Left lung (tissue), 10 donors: Measurements from ENCODE around the gene CST9L. TPM values are rescaled to one million over a fixed set of nuclear protein-coding genes. Genes with fewer than 3 reads are reported as not detected.

Experiments
- ATAC-seq: fragments of 200-7000 bp; cut with Tn5 transposase; one replicate; pipeline ENCODE4 v1.9.1; 2020; ENCODE audit warnings: moderate library complexity
- DNase-seq, 4 donors: peaks; one replicate each; pipeline ENCODE4 v3.0.0-alpha.2; 2013 to 2020
- H3K27ac ChIP-seq, 2 donors: fragments of 200-600 bp; sonication (generic) in 1 of 2; one replicate each; pipeline versions ENCODE4 v1.5.0 to v1.8.0; 2020 to 2021
- H3K27me3 ChIP-seq, 2 donors: fragments of 200-600 bp; sonication (generic) in 1 of 2; one replicate each; pipeline versions ENCODE4 v1.5.0 to v1.8.0; 2020 to 2021
- H3K36me3 ChIP-seq, 2 donors: fragments of 200-600 bp; sonication (generic) in 1 of 2; one replicate each; pipeline versions ENCODE4 v1.5.0 to v1.8.0; 2020 to 2021
- H3K4me1 ChIP-seq, 2 donors: fragments of 200-600 bp; one replicate each; pipeline ENCODE4 v1.8.0; 2021
- H3K4me3 ChIP-seq, 2 donors: fragments of 200-600 bp; sonication (generic) in 1 of 2; one replicate each; pipeline versions ENCODE4 v1.5.0 to v1.8.0; 2020 to 2021; ENCODE audit warnings: mild to moderate bottlenecking in 1 of 2
- H3K9me3 ChIP-seq, 2 donors: fragments of 200-600 bp; sonication (generic) in 1 of 2; one replicate each; pipeline versions ENCODE4 v1.5.0 to v1.8.0; 2020 to 2021
- intact Hi-C, 2 donors: fragments of 100-400 bp; cut with DNase I; formaldehyde crosslinking; loops; one replicate each; pipeline versions ENCODE4 v1.11.2 to v1.14.2; 2022
- polyA plus RNA-seq, 6 donors: library from polyadenylated mRNA; unstranded; fragments of 120-200 nt; gene quantifications; one replicate each; pipeline ENCODE4 v1.2.1, GENCODE V29; 2013; ENCODE audit not compliant: insufficient read length in 6 of 6
- total RNA-seq, 2 donors: library from RNA; stranded (reverse); fragmentation: NEBNext Ultra II Directional; extraction: Animal tissue kit (Norgen Biotek cat#: 25700); gene quantifications; one replicate each; pipeline ENCODE4 v1.2.1, GENCODE V29; 2021
- TF ChIP-seq, protein P1 (sequence below), 2 donors: fragments of 200-600 bp; sonication (generic) in 1 of 2; IDR thresholded peaks; one replicate each; pipeline versions ENCODE4 v1.5.0 to v1.8.0; 2021; ENCODE audit warnings: antibody characterized with exemption in 2 of 2
- donor health status: DM: no; HTN: yes; CAD: no.
- donor health status: DM: no; HTN: no; CAD: no.

Gene CST9L
- total and polyA plus RNA-seq, 8 donors = not detected

DNA sequence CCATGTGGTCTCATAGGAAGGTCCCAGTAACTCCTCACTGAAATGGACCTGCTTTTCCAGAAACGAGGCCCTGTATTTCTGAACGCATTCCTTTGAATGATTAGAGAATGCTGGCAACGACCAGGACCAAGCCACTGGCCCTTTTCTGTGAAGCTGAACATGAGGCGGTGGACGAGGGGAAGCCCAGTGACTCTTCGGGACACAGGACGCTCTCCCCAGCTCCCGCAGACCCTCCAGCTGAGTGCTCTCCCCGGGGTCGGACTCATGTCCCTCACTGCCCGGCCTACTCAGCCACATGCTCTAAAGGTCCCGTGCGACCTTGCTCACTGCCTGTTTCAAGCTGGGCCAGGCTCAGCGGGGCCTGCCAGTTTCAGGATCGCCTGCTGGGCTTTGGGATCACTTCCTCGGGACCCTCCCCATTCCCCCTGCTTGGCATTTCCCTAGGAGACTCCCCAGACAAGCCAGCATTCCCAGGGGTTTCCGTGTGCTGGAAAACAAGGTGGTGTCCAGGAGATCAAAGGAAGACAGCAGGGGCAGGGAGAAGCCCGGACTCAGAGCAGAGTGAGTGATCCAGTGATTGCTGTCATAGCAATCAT is 40.1 kb upstream of the CST9L start:
- ATAC-seq (no peak), DNase-seq (no peak)
- H3K27me3 ChIP-seq = no peaks in the 10 kb centered on the region
- intact Hi-C loops = loop anchor here in 1 of 2 donors (10.0 kb wide), 1 partner anchor 164 kb away; no protein-coding TSS in a partner anchor
- TF ChIP-seq, protein P1, sequence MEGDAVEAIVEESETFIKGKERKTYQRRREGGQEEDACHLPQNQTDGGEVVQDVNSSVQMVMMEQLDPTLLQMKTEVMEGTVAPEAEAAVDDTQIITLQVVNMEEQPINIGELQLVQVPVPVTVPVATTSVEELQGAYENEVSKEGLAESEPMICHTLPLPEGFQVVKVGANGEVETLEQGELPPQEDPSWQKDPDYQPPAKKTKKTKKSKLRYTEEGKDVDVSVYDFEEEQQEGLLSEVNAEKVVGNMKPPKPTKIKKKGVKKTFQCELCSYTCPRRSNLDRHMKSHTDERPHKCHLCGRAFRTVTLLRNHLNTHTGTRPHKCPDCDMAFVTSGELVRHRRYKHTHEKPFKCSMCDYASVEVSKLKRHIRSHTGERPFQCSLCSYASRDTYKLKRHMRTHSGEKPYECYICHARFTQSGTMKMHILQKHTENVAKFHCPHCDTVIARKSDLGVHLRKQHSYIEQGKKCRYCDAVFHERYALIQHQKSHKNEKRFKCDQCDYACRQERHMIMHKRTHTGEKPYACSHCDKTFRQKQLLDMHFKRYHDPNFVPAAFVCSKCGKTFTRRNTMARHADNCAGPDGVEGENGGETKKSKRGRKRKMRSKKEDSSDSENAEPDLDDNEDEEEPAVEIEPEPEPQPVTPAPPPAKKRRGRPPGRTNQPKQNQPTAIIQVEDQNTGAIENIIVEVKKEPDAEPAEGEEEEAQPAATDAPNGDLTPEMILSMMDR (IDR thresholded peaks at IDR 0.05) = no peak
- no peaks in the 10 kb centered on the region for H3K9me3 ChIP-seq
- no peak overlapping the region for H3K27ac ChIP-seq
- H3K36me3 ChIP-seq = no peaks in the 10 kb centered on the region
- H3K4me3 ChIP-seq = no peak overlapping the region
- peaks cover 0 to 4% of the 10 kb centered on the region in 2 donors for H3K4me1 ChIP-seq

DNA sequence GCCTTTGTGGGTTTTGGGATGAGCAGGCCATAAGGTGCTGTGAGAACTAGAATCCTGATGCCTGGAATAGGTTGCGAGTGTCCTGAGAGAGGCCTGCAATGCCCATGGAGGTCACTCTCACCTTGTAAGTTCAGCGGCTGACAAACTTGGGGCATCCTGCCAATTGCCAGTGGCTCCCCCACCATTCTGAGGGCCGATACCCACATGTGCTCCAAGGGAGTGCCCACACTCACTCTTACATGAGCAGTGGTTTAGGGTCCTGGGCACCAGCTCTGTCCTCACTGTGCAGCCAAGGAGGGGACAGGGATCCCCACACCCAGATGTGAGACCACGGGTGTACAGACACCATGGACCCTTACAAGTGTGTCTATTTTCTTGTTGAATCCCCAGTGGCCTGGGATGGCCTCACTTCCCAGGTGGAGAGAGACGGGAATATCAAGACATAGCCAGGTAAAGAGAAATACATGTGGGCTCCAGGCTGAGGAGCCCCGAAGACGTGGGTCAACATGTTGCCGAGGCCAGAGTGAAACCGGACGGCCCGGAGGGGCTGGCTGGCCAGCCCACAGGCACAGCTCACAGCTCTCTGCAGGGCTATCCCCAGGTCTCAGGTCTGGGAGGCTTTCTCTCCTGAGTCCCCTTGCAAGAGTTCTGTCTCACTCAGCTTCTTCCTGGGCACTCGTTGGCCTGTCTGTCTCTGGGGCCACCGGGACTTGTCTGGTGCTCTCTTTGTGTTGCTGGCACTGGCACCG is 39.4 kb upstream of the CST9L start:
- TF ChIP-seq, protein P1 (IDR thresholded peaks at IDR 0.05) = no peak
- H3K36me3 ChIP-seq = no peaks in the 10 kb centered on the region
- ATAC-seq (no peak), DNase-seq (no peak)
- no peak overlapping the region for H3K4me3 ChIP-seq
- intact Hi-C loops = loop anchor here in 1 of 2 donors (10.0 kb wide), 1 partner anchor 163 kb away; no protein-coding TSS in a partner anchor
- H3K27ac ChIP-seq = no peak overlapping the region
- H3K9me3 ChIP-seq = no peaks in the 10 kb centered on the region
- peaks cover 0 to 4% of the 10 kb centered on the region in 2 donors for H3K4me1 ChIP-seq
- no peaks in the 10 kb centered on the region for H3K27me3 ChIP-seq

DNA sequence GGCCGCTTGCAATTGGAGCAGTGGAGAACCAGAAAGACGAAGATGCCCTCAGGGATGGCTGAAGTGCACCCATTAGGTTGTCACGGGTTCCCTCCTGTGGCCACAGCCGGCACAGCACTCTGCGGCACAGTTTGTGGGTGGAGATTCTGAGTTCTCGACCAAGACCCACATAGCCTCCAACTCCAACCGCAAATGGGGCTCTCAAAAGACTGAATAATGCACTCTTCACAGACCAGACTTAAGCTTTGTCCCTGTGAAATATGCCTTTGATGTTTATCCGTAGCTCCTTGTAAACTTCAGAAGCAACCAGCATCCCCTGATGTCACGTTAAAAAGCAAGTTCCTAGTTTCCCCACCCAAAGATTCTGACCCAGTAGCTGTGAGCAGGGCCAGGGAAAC is 38.4 kb upstream of the CST9L start:
- Histone ChIP-seq H3K27me3 (no peaks in the 10 kb centered on the region), H3K27ac (no peak overlapping the region), H3K9me3 (no peaks in the 10 kb centered on the region), H3K36me3 (no peaks in the 10 kb centered on the region), H3K4me1 (peaks cover 0 to 4% of the 10 kb centered on the region in 2 donors), H3K4me3 (no peak overlapping the region)
- TF ChIP-seq, protein P1 (IDR thresholded peaks at IDR 0.05) = peak; percentile 77 to 90
- ATAC-seq = peak; percentile 99
- intact Hi-C loops = loop anchor here in 1 of 2 donors (10.0 kb wide), 1 partner anchor 162 kb away; no protein-coding TSS in a partner anchor
- DNase-seq = peak; percentile 43 to 88 (median 75)

DNA sequence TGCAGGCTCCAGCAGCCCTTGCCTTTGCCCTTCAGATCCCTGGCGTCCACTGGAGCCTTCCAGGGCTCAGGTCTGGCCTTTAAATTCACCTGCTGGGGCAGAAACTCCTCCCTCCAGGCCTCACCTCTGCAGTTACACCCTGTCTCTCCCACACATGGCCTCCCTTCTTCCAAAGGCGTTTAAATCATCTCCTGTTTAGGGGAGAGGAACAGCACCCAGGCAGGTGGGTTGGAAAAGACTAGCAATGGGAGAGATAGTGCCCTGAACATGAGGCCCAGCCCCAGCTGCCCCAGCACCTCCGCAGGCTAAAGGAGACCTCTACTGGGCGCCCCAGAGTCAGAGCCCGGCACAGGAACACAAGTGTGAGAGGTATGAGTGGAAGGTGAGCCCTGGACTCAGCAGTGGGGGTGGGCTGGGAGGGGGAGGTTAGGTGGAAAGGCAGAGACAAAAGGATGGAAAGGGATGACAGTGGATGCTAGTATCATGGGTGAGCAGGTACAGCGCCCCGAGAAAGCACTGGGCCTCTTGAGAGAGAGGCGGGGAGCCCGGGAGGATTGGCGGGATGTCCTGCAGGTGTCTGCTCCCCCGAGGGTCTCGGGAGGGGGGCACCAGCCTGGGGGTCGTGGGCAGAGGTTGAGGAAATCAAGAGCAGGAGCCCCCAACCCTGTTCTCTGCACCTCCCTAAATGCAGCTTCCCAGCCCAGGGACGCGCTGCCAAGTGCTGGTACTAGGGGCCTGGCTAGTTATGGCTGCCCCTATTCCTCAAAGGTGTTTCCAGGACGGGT is 37.8 kb upstream of the CST9L start, which contains the start of gene CST9:
CST9 (minus strand) TSS at position 51 of the 785 bp plus-strand sequence. CDS start 53 bp downstream, outside the sequence.
- no peaks in the 10 kb centered on the region for H3K9me3 ChIP-seq
- H3K4me1 ChIP-seq = peaks cover 0 to 4% of the 10 kb centered on the region in 2 donors
- no peaks in the 10 kb centered on the region for H3K27me3 ChIP-seq
- TF ChIP-seq, protein P1 (IDR thresholded peaks at IDR 0.05) = no peak
- H3K27ac ChIP-seq = no peak within 1 kb of the TSS
- intact Hi-C loops = loop anchor here in 1 of 2 donors (10.0 kb wide), 1 partner anchor 161 kb away; no protein-coding TSS in a partner anchor
- H3K36me3 ChIP-seq = no peaks in the 10 kb centered on the region
- DNase-seq = no peak
- no peak for ATAC-seq
- no peak within 1 kb of the TSS for H3K4me3 ChIP-seq
